HG03103 (cell line): Measurements from ENCODE around the gene CCDC195.
A peak's percentile ranks its signal among the peaks of the same experiment; 100 is the strongest.

Experiments used
- ATAC-seq: cut with Tn5 transposase; IDR thresholded peaks from one replicate; pipeline ENCODE4 v1.9.1; 2021; ENCODE audit warnings: low read depth; ENCODE audit not compliant: unreplicated experiment

CCDC195 gene, protein sequence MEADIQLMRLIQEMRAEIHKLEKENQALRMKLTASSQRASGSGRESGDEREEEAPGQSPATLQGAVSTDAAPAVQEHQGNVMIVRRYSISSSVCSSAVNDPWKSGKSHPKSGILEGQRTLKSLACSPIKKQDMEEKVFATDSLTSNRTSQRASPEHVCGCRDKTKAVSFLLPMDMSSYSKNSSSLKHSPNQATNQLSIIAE

GRCh38 chr2:224716201-224716600 is at the start of gene CCDC195:
CCDC195 (minus strand) TSS chr2:224716365; CDS start chr2:224716365, 0 bp downstream.
- no peak for ATAC-seq

GRCh38 chr2:224764565-224765236 is 48.5 kb upstream of the CCDC195 start:
- ATAC-seq: peak; percentile 80

GRCh38 chr2:224757934-224758548 is 41.9 kb upstream of the CCDC195 start:
- no peak for ATAC-seq

DNA sequence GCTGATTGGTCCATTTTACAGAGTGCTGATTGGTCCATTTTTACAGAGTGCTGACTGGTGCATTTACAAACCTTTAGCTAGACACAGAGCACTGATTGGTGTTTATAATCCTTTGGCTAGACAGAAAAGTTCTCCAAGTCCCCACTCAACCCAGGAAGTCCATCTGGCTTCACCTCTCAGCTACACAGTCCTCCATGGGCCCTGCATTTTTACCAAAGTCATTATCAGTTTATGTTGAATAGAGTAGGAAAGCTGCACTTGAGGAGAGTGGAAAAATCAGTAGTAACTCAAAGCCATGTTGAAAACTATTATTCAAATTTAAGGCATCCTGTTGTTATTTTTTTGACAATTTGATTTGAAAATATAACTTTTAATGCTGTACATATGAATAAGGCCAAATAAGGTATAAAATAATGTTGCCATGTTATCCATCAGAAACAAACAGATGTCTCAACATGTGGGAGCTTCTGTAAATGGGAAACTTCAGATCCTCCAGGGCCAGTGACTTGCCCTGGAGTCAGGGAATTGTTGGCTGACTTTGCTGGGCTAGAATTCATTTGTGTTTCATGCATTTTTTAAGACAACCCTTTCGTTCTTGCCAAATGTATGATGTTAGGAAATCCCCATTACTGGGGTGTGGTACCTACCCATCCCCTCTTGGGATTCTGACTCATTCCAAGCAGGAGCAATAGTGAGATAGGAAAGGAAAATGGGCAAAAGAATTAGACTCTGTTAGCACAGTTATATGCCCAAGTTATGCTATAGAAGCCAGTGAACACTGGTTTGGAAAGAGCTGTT is 37.8 kb upstream of the CCDC195 start:
- no peak for ATAC-seq

DNA sequence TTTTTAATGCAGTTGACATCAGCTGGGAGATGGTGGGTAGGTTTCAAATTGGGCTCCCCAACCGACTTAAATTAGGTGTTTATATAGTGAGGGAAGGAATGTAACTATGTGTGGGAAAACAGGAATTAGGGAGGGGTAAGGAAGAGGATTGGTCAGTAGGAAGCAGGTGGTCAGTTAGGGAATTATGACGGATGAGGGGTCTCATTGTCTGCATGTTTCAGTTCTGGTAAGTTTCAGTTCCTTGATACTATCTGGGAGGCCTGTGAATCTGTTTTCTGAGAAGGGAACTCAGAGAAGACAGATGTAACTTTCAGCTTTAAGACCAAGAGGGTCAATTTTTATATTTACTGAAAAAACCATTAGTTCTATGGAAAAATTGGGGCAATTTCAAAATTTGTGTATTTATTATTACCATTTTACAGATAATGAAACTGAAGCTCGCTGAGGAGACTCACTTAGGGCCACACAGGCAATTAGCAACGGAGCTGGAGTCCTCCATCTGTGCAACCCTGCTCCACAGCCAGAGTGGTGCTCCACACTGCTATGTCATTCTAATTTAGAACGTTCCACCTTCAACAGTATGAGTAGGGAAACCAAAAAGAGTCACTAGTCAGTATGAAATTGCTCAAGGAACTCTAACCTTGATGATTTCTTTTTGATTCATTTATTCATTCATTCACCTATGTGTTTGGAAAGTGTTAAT is 36.0 kb upstream of the CCDC195 start:
- peak; percentile 75 for ATAC-seq

GRCh38 chr2:224749136-224749535 is 33.0 kb upstream of the CCDC195 start:
- ATAC-seq: no peak

DNA sequence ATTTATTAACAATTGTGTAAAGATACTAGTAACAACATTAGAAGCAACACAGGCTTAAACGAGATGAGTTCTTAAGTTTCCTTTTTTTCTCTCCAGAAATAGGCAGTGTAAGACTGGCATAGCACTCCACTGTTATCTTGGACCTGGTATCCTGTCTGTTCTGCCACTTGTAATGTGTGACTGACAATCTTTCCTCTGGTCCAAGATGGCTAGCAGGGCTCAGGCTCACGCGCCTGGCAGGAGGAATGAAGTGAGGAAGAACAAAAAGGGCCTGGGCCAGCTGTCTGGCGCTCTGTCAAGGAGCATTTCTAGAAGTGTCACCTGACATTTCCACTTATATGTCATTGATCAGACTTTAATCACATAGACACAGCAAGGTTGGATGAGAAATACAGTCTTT is 31.6 kb upstream of the CCDC195 start:
- ATAC-seq: no peak

GRCh38 chr2:224736227-224736626 is 20.1 kb upstream of the CCDC195 start:
- no peak for ATAC-seq

- no peak for ATAC-seq
Observed at GRCh38 chr2:224734949-224735348, 18.8 kb upstream of the CCDC195 start.

DNA sequence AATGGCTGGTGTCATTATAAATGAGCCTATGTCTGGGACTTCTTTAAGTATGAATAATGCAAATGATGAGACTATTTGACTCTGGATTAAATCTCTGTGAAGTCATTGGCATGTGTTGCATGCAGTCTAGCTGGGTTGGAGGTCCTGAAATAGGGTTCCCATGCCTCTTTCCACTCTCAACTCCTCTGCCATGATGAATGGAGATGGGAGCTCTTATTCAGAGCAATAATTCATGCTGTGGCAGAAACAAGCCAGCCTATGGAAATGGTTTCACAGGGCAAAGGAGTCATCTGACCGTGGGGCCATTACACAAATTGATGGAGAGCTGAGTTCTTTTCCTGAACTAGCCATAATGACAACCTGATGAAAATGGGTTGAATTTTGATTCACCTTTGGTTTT is 15.5 kb upstream of the CCDC195 start:
- no peak for ATAC-seq

DNA sequence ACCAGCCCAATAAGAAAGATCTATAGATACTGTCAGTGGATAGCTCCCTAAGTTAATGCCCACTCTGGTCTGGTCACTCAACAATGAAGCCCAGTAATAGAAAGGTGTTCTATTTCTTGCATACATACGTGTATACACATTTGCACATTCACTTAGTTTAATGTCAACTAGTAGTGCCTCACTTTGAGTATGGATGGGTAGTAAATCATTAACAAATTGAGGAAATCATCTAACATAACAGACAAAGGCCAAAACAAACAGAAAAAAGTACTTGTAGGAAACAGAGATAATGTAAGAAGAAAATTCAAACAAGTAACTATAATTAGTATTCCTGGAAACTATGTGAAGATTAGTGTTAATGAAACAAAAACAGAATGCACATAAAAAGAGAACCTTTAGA is 13.3 kb upstream of the CCDC195 start:
- no peak for ATAC-seq

DNA sequence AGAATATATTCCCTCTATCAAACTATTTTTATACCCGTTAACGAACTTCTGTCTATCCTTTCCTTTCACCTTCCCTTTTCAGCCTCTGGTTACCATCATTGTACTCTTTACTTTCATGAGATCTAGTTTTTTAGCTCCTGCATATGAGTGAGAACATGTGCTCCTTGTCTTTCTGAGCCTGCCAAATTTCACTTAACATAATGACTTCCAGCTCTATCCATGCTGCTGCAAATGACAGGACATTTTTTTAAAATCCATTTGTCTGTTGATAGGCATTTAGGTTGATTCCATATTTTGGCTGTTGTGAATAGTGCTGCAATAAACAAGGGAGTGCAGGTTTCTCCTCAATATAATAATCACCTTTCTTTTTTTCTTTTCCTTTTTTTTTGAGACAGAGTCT is 8.2 kb upstream of the CCDC195 start:
- no peak for ATAC-seq

DNA sequence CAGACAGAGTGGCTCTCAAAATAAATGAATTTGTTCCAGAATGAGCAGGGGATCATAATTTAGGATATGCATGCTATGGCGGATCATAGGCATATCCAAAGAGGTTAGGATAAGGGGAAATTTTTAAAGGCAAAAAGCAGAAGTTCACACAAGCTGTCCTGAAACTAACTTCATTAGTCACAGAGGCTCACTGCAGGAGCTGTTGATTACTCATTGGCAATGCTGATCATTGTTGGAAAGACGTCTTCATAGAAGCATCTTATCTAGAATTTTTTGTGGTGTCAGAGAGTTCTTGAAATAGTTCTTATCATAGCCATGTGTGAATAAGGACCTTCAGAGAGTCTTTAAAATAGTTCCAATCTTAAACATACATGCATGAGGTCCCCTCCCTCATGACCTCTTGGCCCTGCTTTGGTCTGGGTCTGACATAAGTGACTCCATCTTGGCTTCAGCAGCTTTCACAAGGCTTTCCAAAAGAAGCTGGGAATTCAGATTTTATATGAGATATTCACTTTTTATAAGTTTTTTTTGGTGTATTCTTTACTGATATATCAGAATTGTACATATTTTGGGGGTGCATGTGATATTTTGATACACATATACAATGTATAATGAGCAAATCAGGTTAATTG is 7.5 kb upstream of the CCDC195 start:
- no peak for ATAC-seq

GRCh38 chr2:224722770-224723169 is 6.6 kb upstream of the CCDC195 start:
- no peak for ATAC-seq

DNA sequence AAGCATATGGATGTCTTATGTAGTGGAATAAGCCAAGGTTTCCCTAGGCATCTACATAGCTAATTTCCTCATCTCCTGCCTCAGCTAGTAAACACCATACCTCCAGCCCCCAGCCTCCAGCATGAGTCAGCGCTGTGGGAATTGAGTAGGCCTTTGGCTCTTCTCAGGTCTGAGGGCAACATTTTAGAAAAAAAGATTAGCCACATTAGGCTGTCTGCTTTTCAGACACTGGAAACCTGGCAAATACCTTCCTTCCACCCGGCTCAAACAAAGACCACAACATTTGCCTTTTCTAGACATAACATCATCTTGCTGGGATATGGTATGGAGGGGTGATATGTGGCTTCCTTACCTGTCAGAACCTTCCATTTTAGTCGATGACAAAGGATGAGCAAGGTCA is 6.1 kb upstream of the CCDC195 start:
- ATAC-seq: no peak

DNA sequence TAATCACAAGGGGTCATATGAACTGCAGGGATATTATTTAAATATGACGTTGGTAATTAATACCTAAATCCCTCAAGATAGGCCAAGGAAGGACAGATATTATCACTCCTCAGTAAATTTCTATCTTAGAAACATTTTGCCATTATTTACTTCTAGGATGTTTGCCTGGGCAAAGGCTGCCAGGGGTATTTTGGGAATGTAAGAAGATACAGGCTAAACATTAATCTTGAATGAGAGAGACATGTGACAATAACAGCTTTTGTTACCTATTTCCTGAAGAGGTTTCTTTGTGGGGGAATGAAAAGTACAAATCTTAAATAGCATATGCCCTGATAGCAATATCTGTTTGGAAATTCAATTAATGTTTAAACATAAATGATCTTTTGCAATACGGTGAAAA is 756 bp upstream of the CCDC195 start:
- no peak for ATAC-seq

GRCh38 chr2:224711859-224712665 is 4.1 kb downstream of the CCDC195 start:
- ATAC-seq: no peak

DNA sequence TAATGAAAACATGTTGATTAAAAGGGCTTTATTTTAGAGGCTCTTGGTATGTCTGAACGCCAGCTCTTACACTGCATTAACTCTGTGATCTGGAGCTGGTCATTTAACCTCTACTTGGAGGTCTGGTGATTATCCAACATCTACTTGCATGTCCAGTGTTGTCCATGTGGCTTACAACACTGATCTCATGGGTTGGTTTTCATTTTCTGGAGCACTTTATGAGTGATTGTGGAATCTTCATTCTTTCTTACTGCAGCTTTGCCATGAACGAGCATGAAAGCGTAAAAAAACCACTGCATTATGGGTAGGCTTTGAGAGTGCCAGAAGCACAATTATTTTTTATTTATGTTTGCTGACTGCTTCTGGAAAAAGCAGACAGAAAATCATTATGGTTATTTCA is 4.8 kb downstream of the CCDC195 start:
- ATAC-seq: no peak

GRCh38 chr2:224709301-224709700 is 6.9 kb downstream of the CCDC195 start:
- ATAC-seq: no peak
